GM12891 (cell line): ENCODE results near the gene PHF14.

ENCODE experiments used
- PAX5 ChIP-seq: IDR thresholded peaks from 2 replicates; pipeline ENCODE4 v1.6.1; 2011; ENCODE audit warnings: low read length, moderate library complexity, mild to moderate bottlenecking; ENCODE audit not compliant: insufficient read depth, severe bottlenecking
- POLR2A ChIP-seq: IDR thresholded peaks from 2 replicates; pipeline ENCODE4 v1.6.1; 2011; ENCODE audit warnings: low read depth, low read length, control low read depth
- POLR2AphosphoS5 ChIP-seq: IDR thresholded peaks from 2 replicates; pipeline ENCODE4 v1.6.1; 2011; ENCODE audit warnings: low read depth, low read length, control low read depth
- SPI1 ChIP-seq: IDR thresholded peaks from 2 replicates; pipeline ENCODE4 v1.6.1; 2011; ENCODE audit warnings: low read depth, low read length, control low read depth
- TAF1 ChIP-seq: IDR thresholded peaks from 2 replicates; pipeline ENCODE4 v1.6.1; 2011; ENCODE audit warnings: low read depth, low read length, control low read depth

DNA sequence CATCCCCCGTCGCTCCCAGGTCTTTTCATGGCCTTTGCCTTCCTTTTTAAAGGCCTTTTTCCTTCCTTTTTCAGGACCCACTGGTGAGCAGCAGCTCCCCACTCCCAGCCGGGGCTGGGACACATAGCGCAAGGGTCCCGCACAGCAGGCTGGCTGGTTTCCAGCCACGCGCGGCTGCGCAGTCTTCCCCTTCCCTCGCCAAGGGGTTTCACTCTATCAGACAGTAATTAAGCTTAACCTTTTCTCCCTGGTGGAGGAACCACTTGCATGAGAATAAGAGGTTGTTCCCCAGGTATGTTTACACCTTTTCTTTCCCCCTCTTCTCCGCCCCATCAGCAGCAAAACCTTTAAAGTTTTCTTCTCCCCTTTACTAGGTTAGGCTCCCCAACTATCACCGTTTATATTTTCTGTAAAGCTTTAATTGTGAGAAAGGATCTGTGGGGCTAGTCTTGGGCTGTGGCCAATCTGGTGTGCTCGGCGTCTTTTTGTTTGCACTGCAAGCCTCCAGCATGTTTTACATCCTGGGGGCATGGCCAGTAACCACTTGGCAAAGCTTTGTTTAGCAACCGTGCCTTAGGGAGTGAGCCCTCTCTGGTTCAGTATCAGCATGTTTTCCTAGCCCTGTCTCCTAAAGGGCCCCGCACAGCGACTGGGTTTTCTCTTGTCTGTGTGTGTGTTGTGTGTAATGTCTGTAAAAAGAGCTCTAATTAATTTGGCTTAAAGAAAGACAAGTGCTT lies 219.6 kb downstream of the PHF14 start:
- TF ChIP-seq POLR2A, result no peak
- no peak for TF ChIP-seq POLR2AphosphoS5
- TF ChIP-seq TAF1, result no peak
- no peak for TF ChIP-seq SPI1
- no peak for TF ChIP-seq PAX5
